HG02938 (cell line): ENCODE results near the gene COPS2.
A peak's percentile ranks its signal among the peaks of the same experiment; 100 is the strongest.
"Not testable (repeated sequence)": the region's sequence is repeated elsewhere in the genome, so short reads cannot be mapped to it uniquely, and the experiment has no call there.

Source experiments
- ATAC-seq: cut with Tn5 transposase; IDR thresholded peaks from one replicate; pipeline ENCODE4 v1.9.1; 2021; ENCODE audit warnings: mild to moderate bottlenecking, moderate library complexity; ENCODE audit not compliant: unreplicated experiment

COPS2 gene

DNA sequence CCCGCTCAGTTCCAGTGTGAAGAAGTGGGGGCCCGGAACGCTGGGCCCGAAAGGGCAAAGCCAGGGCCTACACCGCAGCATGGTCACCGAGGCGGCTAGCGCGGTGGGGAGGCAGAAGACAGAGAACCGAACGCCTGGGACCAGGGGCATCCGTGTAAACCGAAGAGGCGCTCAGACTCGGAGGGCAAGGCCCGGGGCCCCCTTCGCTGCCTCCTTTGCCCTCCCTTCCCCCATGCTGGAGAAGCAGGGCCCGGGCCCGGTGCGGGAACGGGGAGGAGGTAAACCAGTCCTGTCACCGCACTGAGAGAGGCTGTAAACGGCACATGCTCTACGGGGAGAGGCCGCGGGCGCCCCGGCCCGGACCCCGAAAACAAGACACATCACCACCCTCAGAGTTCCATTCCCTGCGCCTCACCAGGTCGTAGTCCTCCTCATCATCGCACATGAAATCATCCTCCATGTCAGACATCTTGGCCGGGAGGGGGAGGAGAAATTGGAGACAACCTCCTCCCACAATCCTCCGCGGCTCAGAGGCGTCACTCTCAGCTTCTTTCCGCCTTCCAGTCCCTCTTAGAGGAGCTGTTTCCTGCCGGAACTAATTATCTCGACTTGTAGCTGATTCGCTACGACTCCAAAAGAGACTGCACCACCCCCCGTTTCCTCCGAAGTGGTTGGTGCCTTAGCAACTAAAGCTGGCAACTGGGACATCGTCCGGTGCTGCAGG is at the start of gene COPS2:
Gene COPS2, minus strand, starts transcription at position 490 of the 724 bp plus-strand sequence. Its CDS starts 21 bp downstream, at position 469.
- ATAC-seq, result peak; percentile 88

DNA sequence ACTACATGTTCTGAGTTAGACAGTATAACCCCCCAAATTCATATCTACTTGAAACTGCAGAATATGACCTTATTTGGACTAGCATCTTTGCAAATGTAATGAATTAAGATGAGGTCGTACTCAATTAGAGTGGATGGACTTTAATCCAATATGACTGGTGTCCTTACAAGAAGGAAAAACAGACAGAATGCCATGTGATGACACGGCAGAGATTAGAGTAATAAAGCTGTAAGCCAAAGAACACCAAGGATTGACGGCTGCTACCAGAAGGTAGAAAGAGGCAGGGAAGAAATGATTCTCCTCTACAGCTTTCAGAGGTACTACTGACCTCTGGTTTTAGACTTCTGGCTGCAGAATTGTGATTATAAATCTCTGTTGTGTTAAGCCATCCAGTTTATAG is 44.9 kb upstream of the COPS2 start:
- ATAC-seq, result no peak

DNA sequence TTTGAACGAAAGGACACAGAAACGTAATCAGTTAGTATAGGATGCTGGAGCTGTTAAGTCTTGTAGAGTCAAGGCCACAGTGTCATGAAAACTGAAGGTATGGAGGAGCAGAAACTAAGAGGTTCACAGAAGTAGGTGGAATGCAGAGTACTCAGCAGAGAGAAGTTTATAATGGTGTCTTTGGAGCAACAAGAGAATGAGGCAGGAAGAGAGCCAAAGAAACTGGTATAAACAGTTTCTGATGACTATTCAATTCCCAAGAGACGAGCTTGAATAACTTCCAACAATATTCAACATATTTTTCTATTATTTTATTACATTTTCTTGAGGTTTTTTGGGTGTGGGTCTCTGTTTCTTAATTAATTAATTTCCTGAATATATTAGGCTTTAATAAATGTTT is 44.3 kb upstream of the COPS2 start:
- no peak for ATAC-seq

DNA sequence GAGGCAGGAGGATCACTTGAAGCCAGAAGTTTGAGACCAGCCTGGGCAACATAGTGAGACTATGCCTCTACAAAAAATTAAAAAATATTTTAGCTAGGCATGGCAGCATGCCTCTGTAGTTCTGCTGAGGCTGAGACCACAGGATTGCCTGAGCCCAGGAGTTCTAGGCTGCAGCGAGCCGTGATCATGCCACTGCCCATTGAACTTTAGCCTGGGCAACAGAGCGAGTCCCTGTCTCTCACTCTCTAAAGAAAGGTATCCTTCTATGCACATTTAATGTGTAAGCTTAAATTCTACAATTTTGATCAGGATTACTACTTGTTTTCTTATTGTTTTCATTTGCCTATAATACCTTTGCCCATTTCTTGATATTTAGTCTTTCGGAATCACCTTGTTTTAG is 41.5 kb upstream of the COPS2 start:
- no peak for ATAC-seq

DNA sequence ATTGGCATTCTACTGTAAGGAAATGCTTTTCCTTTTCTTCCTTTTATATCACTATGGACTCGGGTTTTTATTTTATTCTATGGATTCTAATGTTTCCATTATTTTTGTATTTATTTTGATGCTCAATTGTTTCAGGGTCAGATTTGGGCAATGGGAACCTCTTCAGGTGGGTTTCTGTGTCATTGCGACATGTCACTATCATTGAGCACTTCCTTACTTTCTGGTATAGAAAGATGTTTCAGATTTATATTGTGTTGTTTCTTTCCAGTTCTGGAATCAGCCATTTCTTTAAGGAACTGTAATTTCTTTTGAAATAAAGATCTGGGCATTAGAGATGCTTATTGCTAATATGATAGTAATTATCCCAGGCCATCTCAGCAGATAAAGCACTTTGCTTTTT is 36.5 kb upstream of the COPS2 start:
- no peak for ATAC-seq

- no peak for ATAC-seq
Observed at GRCh38 chr15:49190586-49190985, 35.2 kb upstream of the COPS2 start.

DNA sequence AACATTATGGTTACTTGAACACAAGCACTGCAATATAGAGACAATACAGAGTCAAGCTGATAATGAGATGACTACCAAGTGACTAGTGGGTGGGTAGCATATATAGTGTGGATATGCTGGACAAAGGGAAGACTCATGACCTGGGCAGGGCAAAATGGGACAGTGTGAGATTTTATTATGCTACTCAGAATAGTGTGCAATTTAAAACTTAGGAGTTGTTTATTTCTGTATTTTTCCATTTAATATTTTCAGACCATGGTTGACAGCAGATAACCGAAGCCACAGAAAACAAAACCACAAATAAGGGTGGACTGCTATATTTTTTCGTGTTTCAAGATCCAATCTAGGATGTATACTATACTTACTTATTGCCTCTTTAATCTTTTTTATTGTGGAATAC is 34.2 kb upstream of the COPS2 start:
- no peak for ATAC-seq

DNA sequence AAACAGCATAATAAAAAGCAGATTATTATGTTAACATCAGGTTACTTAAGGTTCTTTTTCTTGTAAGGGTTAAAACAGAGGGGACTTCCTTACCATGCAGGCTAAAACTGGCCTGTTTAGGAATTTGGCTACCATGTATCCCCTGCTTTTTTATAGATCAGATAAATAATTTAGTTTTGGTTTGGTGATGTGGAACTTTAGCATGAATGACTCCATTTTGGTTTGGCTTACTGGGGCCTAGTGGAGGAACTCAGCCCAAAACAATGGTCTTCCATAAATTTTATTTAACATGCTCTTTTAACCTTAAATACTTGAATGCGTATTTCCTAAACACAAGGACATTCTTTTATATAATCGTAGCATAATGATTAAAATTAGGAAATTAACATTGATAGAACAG is 33.5 kb upstream of the COPS2 start:
- no peak for ATAC-seq

DNA sequence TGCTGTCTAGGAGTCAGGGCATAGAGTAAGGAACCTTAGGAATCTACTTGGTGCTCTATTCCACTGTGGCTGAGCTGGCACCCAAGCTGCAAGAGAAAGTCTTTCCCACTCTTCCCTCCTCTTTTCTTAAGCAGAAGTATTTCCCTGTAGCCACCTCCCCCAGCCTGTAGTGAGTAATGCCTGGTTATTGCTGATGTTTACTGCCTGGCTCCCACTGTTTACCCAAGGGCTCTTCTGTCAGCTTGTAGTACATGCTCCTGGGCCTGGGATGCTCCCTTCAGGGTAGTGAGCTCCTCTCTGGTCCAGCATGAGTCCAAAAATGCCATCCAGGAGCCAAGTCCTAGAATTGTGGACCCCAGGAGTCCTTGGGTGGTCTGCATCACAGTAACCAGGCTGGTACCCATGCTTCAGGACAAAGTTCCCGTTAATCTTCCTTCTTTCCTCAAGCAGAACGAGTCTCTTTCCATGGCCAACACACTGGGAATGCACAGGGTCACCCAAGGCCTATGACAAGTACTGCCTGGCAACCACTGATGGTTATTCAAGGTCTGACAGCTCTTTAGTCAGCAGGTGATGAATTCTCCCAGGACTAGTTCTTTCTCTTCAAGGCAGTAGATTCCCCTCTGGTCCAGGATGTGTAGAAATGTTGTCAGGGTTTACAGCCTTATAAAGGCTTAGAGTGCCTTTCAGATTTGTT is 32.3 kb upstream of the COPS2 start:
- ATAC-seq, result no peak

DNA sequence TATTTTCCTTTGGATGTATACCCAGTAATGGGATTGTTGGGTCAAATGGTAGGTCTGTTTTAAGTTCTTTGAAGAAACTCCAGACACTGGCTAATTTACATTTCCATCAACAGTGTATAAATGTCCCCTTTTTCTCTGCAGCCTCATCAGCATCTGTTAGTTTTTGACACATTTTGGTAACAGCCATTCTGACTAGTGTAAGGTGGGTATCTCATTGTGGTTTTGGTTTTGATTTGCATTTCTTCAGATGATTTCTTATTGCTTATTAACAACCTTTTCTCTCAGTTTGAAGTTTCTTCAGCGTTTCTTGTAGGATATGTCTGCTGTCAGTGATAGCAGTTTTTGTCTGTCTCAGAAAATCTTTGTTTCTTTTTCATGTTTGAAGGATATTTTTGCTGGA is 30.1 kb upstream of the COPS2 start:
- ATAC-seq, result peak; percentile 85

DNA sequence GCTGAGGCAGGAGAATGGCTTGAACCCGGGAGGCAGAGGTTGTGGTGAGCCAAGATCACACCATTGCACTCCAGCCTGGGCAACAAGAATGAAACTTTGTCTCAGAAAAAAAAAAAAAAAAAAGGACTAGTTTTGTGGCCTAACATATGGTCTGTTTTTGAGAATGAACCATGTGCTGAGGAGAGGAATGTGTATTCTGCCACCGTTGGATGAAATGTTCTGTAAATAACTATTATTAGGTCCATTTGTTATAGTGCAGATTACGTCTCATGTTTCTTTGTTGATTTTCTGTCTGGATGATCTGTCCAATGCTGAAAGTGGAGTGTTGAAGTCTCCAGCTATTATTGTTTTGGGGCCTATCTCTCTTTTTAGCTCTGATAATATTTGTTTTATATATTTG is 28.3 kb upstream of the COPS2 start:
- ATAC-seq, result not testable (repeated sequence)

DNA sequence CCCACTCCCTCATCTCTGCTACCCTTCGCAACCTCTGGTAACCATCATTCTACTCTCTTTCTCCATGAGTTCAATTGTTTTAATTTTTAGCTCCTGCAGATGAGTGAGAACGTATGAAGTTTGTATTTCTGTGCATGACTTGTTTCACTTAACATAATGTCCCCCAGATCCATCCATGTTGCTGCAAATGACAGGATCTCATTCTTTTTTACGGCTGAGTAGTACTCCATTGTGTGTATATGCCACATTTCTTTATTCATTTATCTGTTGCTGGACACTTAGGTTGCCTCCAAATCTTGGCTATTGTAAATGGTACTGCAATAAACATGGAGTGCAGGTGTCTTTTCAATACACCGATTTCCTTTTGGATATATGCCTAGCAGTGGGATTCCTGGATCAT is 26.7 kb upstream of the COPS2 start:
- no peak for ATAC-seq

DNA sequence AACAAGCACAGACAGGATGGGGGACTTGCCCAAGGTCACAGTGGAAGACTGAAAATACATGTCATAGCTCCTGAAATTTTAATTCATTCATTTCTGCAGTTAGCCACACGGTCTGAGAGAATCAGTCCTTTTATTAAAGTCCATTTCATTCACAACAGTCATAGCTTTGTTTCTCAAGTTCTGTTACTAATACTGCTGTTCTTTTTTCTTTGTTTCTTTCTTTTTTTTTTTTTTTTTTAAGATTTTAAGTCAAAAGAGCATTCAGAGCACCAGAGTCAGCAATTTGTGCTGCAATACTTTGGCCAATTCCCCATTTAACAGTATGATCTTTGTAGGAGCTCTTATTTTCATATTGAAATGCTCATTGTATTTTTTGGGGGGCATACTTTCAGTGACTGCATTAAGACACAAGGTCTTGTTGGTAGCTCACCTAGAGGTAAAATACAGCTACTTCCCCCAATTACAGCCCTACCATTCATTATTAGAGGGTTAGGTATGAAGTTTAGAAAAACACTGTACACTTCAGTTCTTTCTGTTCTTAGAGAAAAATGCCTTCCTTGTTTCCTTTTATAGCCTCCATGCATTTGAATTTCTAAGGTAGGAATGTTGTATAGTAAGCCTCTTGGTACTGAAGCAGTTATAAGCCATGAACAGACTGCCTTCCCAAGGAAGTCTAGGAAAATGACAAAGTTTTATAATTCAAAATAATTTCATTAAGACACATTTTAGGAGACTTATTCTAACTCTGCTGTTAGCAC is 24.2 kb upstream of the COPS2 start:
- ATAC-seq, result no peak

DNA sequence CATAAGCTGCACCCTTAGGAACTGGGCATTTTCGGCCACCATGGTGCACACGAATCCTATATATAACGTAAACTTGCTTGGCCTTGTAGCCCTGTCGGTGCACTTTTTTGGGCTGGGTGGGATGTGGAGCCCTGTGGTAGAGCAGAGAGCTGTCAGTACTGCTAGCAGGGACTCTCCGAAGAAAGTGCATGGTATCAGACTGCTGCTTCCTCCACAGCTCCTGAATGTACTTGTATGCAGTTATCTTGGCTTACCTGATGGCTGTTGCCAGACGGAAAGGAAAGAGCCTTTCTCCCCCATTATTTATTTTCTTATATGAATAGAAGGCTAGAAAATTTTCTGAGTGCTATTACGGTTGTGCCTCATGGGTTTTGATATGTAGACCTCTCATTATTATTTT is 23.1 kb upstream of the COPS2 start:
- ATAC-seq, result no peak

DNA sequence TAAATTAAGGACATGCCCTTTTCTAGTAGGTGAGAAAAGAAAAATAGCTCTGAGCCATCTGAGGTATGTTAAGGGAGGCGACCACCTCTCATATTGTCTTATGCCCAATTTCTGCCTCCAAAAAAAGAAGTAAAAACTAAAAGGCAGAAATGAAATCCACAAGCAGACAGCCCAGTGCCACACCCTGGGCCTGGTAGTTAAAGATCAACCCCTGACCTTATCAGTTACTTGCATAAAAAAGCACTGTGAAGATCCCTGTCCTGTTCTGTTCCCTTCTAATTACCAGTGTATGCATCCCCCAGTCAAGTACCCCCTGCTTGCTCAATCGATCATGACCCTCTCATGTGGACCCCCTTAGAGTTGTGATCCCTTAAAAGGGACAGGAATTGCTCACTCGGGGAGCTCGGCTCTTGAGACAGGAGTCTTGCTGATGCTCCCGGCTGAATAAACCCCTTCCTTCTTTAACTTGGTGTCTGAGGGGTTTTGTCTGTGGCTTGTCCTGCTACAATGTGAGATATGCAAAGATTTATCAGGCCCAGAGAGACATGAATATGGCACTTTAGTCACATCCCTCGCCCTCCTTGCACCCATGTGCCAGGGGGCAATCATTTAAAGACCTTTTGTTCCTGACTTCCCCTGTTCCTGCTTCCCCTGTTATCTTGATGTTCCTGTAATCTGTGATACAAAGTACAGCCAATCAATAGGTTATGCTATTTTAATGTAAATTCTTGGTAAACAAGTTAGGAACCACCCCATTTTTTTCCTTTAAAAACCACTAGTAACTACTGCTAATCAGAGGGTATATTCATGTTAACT is 20.4 kb upstream of the COPS2 start:
- ATAC-seq, result not testable (repeated sequence)

DNA sequence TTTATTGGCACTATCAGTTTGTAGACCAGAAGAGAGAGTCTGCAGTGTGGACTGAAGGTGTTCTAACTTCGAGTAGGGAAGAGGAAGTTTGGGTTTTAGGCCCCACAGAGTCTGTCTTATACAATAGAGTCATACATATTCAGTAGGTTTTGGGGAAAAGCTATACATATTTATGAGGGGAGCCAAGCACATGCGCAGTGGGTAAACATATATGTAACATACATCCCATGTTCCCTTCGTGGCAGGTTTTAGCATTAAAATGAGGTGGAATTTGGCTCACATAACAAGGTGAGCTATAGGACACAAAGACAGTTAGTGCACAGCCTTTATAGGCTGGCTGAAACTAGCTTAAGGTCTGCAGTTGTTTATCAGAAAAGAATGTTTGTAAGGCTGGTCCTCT is 19.5 kb upstream of the COPS2 start:
- ATAC-seq, result no peak

DNA sequence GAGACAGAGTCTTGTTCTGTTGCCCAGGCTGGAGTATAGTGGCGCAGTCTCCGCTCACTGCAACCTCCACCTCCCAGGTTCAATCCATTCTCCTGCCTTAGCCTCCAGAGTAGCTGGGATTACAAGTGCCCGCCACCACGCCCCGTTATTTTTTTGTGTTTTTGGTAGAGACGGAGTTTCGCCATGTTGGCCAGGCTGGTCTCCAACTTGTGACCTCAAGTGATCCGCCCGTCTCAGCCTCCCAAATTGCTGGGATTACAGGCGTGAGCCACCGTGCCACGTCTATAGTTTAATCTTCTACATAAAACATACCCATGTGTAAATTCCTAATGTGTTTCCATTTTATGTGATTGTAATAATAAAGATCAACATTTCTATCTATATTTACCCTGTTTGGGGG is 16.4 kb upstream of the COPS2 start:
- ATAC-seq, result no peak

GRCh38 chr15:49169880-49170597 is 14.6 kb upstream of the COPS2 start, which contains the start of gene GALK2:
GALK2 (plus strand) TSS chr15:49170247; CDS start chr15:49170323, 76 bp downstream.
- peak; percentile 83 for ATAC-seq

DNA sequence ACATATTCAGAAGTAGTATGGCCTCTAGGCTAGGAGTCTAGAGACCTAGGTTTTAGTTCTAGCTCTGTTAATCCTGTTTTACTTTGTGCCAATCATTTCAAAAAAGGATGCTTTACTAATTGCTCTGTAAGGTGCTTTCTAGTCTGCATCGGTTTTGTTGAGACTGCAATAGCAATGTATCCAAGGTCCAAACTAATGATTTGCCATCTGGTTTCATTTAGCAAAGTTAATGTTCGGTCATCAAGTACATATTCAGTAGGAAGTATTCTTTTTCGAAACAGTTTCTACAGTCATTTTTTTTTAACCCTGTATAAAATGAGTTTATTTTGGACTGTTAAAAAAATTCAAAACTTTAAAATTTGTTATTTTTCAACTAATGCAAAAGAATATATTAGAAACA is 12.6 kb upstream of the COPS2 start:
- ATAC-seq, result no peak

- ATAC-seq, result no peak
Observed at GRCh38 chr15:49164865-49165264, 9.5 kb upstream of the COPS2 start.
